CD4-positive, alpha-beta T cell treated with Interleukin-6 at 100 ng/mL for 8 hours (primary cell): ENCODE data around the gene TSHZ1.

ENCODE experiments used
- DNase-seq: peaks from one replicate; pipeline ENCODE4 v3.0.0-alpha.2; 2020; ENCODE audit warnings: mixed read lengths, low spot score

The TSHZ1 gene

DNA sequence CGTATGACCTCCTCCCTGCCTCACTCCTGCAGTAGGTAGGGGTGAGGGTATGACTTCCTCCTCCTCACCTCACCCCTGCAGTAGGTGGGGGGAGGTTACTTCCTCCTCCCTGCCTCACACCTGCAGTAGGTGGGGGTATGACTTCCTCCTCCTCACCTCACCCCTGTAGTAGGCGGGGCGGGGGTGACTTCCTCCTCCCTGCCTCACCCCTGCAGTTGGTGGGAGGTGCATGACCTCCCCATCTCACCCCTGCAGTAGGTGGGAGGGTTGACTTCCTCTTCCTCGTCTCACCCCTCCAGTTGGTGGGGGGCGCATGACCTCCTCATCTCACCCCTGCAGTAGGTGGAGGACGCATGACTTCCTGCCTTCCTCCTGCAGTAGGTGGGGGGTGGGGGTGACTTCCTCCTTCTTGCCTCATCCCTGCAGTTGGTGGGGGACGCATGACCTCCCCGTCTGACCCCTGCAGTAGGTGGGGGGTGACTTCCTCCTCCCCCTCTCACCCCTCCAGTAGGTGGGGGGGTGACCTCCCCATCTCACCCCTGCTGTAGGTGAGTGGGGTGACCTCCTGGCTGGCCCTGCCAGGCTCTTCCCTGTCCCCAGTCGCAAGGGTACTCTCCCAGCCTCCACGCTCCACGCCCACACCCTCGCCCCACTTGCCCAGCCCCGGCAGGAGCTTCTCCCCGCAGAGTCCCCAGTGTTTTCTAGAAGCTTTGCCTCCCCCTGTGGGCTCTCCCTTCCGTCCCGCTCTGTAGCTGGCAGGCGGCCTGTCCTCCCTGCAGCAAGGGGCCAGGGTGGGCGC, 39.3 kb downstream of the TSHZ1 start:
- peak; percentile 26 for DNase-seq

DNA sequence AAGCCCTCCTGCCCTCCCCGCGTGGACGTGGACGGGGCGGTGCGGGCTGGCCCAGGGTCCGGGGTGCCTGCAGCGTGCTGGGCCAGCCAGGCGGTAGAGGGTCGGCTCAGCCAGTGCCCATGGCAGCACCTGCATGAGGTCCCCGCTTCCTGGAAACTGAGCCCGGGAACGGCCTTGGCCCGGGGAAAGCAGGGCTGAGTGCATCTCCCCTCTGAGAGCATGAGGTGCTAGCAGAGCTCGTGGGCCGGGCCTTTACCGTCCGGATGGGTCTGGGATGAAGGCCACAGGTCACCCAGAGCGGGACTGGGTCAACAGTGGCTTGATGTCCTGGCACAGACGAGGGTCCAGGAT, 39.8 kb downstream of the TSHZ1 start:
- DNase-seq: no peak

DNA sequence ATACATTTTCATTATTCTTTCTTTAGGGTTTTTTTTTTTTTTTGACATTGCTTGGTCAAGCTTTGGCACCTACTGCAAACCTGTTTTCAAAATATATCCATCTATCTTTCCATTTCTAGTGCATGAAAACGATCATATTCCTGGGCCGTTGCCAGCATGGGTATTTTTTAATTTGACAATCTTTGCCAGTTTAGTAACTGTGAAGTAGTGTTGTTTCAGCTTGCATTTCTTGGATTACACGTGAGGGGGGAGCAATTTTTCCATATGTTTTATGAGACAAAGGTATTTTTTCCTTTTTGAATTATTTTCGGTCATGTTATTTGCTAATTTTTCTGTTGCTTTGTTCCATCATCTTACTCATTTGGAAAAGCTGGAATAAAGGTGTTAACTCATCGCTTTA, 40.9 kb downstream of the TSHZ1 start:
- DNase-seq: no peak

DNA sequence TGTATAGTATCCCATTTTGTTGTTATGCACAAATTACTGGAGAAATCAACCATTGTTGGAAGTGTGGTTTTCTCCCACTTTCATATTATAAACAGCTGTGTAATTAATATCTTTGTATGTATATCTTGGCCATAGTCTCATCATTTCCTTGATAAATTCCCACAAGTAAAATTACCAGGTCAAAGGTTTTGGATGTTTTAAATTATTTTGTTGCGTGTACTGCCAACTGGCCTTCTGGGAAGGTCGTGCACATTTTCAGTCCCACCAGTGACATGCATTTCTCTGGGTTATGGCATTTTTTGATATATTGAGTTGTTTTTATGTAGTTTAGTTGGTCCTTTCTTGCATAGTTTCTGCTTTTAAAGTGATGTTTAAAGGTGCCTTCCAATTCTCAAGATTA, 41.5 kb downstream of the TSHZ1 start:
- no peak for DNase-seq

DNA sequence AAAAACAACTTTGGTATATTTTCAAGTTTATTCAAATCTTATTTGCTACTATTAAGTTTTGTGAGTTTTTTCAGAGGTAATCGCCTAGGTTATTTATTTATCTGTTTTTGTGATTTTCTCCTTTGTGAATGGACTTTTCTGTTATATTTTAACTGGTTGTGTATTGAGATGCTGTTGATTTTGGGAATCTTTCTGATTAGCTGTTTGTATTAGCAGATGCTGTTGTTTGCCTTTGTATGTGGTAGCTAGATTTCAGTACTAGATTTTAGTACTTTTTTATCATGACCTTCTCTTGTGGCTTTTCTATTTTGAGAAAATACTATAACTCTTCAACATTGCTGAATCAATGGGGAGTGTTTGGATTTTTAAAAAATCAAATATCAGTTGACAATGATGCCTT, 42.4 kb downstream of the TSHZ1 start:
- DNase-seq: no peak

DNA sequence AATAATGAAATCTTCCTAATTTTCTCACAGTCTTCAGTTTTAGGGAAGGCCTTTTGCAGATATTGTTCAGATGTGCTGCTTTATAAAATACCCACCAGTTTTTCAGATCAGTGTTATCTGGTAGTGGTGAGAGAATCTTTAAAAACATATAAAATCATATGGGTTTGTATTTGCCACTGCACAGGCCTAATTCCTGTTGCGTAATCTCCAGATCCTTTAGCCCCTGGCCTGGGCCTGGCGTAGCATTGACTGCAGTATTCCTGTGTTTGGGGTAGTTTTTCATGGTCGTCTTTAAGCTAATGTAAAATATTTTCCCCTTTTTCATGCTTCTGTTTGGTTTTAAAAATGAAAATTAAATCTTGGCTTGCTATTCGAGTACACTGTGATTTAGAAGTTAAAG, 43.2 kb downstream of the TSHZ1 start:
- DNase-seq: no peak

DNA sequence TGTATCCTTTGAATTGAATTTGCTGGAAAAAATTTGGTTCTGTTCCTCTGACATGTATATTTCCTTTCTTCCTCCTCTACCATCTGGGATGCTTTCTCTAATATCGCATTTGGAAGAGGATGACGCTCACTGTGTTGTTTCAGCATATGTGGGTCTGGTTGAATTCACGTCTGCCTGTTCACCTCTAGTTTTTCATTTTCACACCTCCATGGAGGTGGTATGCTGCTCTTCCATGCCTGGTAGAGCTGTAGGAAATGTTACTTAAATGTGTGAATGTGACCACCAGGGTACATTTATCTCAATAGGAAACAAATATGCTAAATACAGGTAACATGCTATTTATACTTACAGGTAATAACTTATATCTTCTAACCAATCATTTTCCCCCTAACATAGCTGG, 44.5 kb downstream of the TSHZ1 start:
- DNase-seq: no peak

DNA sequence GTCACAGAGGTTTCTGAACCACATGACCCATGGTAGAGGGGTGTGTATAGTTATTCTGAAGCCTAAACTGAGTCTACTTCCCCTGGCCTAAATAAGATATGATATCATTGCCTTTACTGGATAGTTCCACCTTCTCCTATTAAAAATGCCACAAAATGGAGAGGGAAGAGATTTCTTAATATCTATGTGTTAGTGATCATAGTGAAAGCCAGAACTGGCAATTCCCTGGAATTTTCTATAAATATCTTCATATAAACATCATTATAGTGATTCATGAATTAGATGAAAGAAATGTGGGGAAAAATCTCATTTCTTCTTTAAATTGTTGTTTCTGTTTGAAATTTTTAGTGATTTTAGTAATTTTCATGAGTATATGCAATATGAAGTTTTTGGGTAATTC, 45.8 kb downstream of the TSHZ1 start:
- DNase-seq: no peak

DNA sequence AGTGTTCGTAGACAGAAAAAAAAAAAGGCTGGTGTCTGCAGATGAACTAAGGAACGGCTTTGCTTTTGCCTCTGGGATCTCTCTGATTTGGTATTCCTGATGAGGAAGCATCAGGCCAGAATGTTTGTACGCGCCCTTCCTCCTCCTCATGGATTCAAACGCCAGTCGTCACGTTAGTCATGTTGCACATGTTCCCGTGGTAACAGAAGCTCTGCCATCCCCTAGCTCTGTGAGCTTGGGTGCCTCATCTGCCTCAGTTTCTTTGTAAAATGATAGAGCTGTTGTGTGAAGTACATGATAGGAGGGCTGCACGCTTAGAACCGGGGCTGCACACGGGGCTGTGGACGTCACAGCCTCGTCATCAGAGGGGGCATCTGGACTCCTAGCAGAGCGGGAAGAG, 47.0 kb downstream of the TSHZ1 start:
- DNase-seq: no peak

DNA sequence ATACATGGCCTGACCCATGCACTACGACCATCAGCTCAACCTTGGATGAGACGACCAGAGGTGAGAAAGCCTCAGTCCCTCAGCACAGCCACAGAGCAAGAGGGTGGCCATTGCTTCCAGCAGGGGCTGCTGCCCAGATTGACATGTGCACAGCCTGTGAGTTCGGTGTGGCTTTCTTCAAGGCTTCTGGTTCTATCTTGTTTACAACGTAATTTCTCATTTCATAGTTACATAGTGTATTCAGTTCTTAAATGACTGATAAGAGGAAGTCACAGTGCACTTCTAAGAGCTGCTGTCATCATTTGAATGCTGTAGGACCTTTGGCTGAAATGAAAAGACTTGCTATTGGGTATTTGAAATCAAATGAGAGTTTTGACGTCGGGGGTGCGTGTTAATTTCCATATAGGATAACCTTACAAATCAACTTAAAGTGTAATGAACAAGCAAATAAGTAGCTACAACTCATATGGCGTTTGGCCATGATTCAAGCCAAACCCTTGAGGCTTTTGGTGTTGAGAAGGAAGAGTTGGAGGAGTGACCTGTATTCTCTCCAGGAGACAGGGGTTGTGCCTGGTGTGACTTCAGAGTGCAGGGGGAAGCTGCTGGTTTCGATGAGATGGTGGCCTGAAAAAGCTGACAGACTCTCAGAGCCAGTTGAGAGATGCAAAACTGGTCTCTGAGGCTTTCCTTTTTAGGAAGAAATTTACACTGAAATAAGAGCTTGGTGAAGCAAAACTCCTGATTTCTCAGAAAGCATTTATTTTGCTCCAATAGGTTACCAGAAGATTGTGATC, 51.0 kb downstream of the TSHZ1 start:
- no peak for DNase-seq

DNA sequence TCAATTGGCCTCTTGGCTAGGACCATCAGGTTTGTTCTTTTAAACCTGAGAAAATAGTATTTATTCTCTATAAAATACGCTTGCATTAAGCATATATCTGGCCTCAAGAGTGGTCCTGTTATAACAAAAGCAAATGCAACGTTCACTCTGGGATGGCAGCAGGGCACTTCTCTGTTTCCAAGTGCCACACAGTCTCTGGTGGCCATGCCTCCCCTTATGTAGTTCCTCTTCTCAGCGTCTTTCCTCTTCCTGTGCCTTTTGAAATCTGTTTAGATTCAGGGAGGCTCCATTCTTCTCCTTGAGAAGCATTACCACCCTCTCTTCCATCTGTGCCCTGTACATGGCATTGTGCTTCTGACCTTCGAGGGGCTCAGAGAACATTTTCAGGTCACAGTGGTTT, 51.9 kb downstream of the TSHZ1 start:
- no peak for DNase-seq

DNA sequence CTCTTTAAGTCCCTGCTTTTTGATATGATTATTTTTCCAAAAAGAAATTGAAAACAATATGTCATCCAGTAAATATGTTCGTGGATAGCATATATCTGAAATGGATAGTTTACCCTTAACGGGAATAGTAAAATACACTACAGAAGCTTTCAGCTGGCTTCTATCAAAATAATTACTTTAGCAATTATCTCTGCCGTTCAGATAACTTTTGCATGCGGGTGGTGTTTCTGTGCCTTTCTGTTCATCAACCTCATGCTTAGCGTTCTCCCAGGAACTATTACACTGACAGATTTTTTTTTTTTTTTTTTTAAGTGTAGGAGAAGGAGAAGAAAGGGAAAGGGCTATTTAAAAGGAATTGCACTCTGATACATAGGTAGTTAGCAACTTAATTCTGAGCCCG, 53.6 kb downstream of the TSHZ1 start:
- DNase-seq: no peak

DNA sequence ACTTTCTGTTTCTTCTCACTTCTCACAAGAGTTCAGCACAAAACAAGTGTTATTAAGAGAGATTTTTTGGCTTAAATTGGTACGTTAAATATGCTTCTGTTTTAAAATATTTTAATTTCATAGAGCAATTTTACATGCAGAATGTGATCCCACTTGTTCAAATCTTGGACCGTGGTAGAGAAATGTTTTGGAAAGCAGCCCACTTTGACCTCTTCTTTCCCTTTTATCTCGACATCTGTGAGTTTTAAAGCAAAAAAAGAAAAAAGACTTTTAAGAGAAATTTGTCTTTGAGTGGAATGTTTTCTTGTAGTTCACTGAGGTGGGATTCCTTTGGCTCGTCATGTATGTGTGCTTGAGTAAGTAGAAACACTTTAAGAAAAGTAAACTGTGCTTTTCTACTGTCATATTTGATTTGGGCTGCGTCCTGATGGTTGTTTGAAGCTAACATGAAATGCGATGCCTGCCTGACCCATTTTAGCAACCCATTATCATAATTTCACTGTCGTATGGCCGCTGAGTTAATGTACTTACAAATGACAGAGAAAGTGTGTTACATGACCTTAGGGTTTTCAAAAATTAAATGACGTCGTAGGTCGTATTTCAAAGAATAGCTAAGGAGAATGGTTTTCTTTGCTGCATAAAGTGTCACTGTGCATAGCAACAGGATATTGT, 54.5 kb downstream of the TSHZ1 start:
- DNase-seq: no peak

DNA sequence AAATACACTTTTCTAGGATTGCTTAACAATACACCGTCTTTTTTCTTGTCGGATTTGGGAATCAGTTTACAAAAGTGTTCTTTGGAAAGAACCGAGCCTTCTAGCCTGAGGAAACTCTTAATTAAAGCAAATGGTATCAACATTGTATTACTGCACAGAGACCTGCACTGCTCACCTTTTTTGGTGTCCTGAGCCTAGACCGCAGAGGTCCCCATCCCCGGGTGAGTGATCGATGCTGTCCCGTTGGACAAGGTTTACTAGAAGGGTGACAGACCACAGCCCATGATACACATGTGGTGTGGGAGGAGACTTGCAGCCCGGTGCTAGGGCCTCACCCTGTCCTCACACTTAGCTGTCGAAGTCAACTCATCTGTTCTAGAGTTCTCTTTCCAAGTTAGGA, 55.3 kb downstream of the TSHZ1 start:
- DNase-seq: no peak

DNA sequence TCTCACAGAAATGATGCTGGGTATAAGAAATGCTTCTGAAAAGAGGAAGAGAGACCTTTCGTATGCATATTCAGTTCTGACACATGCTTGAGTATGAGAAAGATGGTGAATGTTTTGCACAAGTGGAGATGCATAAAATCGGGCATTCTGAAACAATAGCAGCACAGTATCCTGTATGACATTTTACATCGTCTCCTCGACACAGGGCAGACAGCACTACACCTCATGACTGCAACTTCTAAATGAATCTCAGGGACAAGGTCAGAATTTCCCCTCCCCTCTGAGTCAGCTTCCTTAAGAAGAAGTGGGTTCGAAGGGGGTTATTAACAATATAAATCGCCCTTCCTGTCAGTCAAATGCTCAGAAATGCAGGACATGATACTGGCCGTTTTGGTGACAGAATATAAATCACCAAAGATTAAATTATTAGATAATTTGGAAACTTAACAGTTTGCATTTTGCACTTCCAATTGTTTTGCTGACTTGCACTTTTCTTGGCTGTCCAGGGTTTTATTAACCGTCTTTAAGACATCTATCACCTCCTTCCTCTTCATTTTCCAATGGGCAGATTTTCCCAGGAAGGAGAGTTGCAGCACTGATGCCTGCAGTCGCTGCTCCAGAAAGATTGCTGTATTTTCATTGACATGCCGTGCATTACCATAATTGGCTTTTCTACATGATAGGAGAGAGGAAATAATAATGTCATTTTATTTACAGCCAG, 57.2 kb downstream of the TSHZ1 start:
- no peak for DNase-seq

DNA sequence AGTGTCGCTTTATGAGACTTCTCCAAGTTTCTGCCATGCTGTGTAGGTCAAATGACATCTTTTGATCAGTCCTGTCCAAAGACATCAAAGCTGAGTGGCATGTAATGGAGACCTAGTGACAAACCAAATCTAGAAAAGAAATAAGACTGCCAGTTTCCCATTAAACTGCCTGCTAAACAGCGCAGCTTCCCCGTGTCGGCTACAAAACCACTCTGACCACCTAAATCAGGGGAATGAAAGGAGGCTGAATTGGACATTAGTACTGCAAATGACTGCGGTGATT, 57.7 kb downstream of the TSHZ1 start:
- no peak for DNase-seq

DNA sequence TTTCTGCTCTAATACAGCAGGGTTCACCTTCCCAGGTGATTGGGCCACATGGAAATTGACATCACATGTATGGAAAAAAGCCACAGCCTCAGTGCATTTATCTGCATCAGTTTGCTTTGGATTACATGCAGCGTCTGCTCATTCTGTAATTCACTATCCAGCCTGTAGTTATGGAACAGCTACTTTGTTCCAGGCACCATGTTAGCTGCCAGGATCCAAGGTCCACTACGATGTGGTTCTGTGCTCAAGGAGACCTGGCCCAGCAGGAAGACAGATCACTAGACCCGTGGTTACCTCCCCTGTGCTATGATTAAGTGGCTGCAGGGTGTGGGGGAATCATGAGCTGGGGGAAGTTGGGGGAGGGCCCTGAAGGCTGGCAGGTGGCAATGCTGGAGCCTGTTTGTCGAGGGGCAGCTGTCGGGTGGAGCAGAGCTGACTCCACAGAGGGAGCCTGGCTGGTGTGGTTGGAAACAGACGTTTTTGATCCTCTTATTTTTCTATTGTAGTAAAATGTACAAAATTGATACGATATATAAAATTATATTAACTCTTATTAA, 58.6 kb downstream of the TSHZ1 start:
- DNase-seq: no peak

DNA sequence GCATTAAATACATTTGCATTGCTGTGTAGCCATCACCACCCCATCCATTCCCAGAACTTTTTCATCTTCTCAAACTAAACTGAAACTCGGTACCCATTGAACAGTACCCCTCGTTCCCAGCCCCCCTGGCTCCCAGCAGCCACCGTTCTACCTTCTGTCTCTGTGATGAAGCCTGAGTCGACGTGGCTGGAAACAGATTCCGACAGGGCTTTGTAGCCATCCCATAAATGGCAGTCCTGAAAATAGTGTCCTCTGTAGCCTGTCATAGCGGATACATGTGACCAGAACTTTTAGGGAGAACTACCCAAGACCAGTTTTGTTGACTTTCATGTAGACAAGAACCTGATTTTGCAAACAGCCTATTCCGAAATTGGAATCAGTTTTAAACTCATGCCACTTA, 59.1 kb downstream of the TSHZ1 start:
- no peak for DNase-seq

DNA sequence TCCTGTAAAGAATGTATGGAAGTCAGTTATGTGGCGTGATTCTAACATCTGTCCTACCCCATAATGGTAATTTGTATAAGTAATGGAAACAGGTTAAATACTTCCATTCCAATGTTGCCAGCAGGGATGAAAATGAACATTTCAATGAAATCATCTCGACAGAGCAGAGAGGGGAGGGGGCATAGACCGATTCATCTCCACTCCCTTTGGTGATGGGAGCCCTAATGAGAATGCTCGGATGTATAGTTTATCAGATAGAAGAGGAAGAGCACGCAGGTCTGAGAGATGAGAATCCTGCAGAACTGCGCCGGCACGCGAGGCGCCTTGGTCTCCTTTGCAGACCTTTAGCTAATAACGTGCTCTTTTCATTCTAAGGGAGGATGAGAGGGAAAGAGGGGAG, 61.4 kb downstream of the TSHZ1 start:
- DNase-seq: no peak

DNA sequence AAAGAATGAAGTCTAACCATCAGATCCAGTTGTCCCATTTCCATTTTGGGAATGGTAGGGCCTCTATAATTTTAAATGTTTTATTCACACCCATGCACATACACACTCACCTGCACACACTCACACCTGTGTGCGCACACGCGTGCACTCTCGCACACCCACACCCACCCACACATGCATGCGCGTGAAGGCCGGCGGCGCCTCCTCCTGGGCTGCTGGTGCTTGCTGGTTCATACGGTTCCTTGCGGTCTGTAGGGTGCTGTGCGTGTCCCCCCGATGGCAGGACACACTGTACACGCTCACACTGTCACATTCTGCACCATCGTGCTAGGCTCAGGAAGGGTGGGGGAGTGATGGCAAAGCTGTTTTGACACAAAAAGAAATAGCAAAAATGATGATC, 63.2 kb downstream of the TSHZ1 start:
- DNase-seq: no peak

DNA sequence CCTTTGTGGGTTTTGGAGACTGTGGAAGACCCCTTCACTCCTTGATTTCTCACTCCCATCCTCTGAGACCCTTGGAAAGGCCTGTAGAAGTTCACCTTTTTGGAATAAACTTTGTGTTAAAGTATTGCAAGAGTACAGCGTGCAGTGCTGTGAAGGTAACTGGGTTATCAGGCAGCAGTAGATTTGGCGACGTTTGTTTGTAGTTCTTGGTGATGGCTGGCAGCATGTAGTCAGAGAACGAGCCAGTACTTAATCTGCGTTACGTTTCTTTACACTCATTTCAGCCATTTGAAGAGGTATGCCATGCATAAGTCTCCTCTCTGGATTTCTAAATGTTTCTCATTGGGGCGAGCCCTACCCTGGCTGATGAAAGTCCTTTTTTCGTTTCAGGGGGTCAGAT, 64.6 kb downstream of the TSHZ1 start:
- DNase-seq: no peak

DNA sequence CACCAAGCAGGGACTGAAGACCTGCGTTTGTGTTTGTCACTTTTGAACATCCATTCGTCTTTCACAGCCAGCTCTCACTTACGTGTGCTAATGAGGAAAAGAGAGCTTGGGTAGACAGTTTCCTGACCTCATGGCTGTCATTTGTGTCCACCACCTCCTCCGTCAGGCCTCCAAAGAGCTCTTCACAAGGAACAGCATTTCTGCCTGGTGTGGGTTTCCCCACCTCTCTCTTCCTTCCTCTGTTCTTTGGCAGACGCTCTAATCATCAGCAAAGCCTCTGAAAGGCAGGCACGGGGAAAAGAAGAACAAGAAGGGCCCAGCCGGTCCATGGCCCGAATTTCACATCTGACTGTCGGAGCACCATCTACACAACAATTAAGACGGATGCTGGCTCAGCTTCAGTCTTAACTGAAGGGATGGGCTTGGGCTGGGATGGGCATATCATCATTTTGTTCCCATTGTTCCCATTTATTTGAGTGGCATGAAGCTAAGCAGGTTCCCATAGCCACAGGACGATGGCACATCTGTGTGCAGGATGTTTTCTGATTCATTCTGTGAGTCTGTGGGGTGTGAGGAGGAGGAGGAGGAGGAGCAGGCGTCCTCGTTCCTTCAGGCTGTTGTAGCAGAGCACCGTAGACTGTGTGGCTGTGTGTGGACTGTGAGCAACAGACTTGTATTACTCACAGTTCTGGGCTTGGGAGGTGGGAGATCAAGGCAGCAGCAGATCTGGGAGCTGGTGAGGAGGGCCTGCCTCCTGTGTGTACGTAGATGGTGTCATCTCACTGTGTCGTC, 66.4 kb downstream of the TSHZ1 start:
- no peak for DNase-seq
